ENCODE measurements around the gene MBNL1. TPM values are rescaled to one million over a fixed set of nuclear protein-coding genes. Genes with fewer than 3 reads are reported as not detected.

The MBNL1 gene
- polyA plus RNA-seq, 1 donor from 2014 or later: 12.7 TPM

- Histone ChIP-seq H4K20me1 (ENCODE audit: insufficient read depth) (no peaks in the 10 kb centered on the region), H3K9me2 (ENCODE audit: insufficient read depth, low read length) (no peaks in the 10 kb centered on the region), H3K27ac (ENCODE audit: low read length) (no peak overlapping the region), H3K9ac (ENCODE audit: low read length) (no peak overlapping the region), H3K4me2 (ENCODE audit: low read length) (no peak overlapping the region), H3K4me3 (ENCODE audit: low read length) (no peak overlapping the region), H2AFZ (ENCODE audit: low read depth, low read length) (no peak overlapping the region), H3K27me3 (ENCODE audit: insufficient read depth, low read depth, low read length) (no peaks in the 10 kb centered on the region), H3K79me2 (replicated peaks; ENCODE audit: insufficient read depth, low read length) (peaks cover 6% of the 10 kb centered on the region), H3K9me3 (ENCODE audit: low read length) (no peaks in the 10 kb centered on the region), H3F3A (ENCODE audit: insufficient read depth, low read length, poor library complexity, severe bottlenecking) (no peaks in the 10 kb centered on the region), H3K36me3 (ENCODE audit: insufficient read depth, low read length) (no peaks in the 10 kb centered on the region)
- TF ChIP-seq SMC3 (conservative IDR thresholded peaks at IDR 0.05; ENCODE audit: poor library complexity) (no peak), MXI1 (conservative IDR thresholded peaks at IDR 0.05; ENCODE audit: poor library complexity, severe bottlenecking) (no peak), POLR2AphosphoS5 (IDR thresholded peaks at IDR 0.05) (no peak), RAD21 (conservative IDR thresholded peaks at IDR 0.05) (no peak), TAF1 (IDR thresholded peaks at IDR 0.05; ENCODE audit: low read depth) (no peak), EP300 (conservative IDR thresholded peaks at IDR 0.05; ENCODE audit: poor library complexity, severe bottlenecking) (no peak)
- TF ChIP-seq, protein P1, sequence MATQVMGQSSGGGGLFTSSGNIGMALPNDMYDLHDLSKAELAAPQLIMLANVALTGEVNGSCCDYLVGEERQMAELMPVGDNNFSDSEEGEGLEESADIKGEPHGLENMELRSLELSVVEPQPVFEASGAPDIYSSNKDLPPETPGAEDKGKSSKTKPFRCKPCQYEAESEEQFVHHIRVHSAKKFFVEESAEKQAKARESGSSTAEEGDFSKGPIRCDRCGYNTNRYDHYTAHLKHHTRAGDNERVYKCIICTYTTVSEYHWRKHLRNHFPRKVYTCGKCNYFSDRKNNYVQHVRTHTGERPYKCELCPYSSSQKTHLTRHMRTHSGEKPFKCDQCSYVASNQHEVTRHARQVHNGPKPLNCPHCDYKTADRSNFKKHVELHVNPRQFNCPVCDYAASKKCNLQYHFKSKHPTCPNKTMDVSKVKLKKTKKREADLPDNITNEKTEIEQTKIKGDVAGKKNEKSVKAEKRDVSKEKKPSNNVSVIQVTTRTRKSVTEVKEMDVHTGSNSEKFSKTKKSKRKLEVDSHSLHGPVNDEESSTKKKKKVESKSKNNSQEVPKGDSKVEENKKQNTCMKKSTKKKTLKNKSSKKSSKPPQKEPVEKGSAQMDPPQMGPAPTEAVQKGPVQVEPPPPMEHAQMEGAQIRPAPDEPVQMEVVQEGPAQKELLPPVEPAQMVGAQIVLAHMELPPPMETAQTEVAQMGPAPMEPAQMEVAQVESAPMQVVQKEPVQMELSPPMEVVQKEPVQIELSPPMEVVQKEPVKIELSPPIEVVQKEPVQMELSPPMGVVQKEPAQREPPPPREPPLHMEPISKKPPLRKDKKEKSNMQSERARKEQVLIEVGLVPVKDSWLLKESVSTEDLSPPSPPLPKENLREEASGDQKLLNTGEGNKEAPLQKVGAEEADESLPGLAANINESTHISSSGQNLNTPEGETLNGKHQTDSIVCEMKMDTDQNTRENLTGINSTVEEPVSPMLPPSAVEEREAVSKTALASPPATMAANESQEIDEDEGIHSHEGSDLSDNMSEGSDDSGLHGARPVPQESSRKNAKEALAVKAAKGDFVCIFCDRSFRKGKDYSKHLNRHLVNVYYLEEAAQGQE (IDR thresholded peaks at IDR 0.05; ENCODE audit: borderline replicate concordance): no peak
Measured at GRCh38 chr3:152346740-152347139, 78.0 kb downstream of the MBNL1 start.

- TF ChIP-seq RAD21 (conservative IDR thresholded peaks at IDR 0.05): no peak
- TF ChIP-seq POLR2AphosphoS5 (IDR thresholded peaks at IDR 0.05): no peak
- TF ChIP-seq EZH2 (IDR thresholded peaks at IDR 0.05; ENCODE audit: borderline replicate concordance, insufficient read depth, low read length, poor library complexity, severe bottlenecking): no peak
- TF ChIP-seq MXI1 (conservative IDR thresholded peaks at IDR 0.05; ENCODE audit: poor library complexity, severe bottlenecking): no peak
- no peak for TF ChIP-seq CTCF (IDR thresholded peaks at IDR 0.05; ENCODE audit: poor library complexity, severe bottlenecking)
- TF ChIP-seq TAF1 (IDR thresholded peaks at IDR 0.05; ENCODE audit: low read depth): no peak
- TF ChIP-seq SMC3 (conservative IDR thresholded peaks at IDR 0.05; ENCODE audit: poor library complexity): no peak
- Histone ChIP-seq H3K36me3 (ENCODE audit: insufficient read depth, low read length) (no peaks in the 10 kb centered on the region), H3K9ac (ENCODE audit: low read length) (no peak overlapping the region), H3K27me3 (ENCODE audit: insufficient read depth, low read depth, low read length) (no peaks in the 10 kb centered on the region), H3K27ac (ENCODE audit: low read length) (no peak overlapping the region), H3K79me2 (replicated peaks; ENCODE audit: insufficient read depth, low read length) (peaks cover 12% of the 10 kb centered on the region), H3F3A (ENCODE audit: insufficient read depth, low read length, poor library complexity, severe bottlenecking) (no peaks in the 10 kb centered on the region), H3K4me3 (ENCODE audit: low read length) (no peak overlapping the region), H2AFZ (ENCODE audit: low read depth, low read length) (no peak overlapping the region), H3K9me3 (ENCODE audit: low read length) (no peaks in the 10 kb centered on the region), H4K20me1 (ENCODE audit: insufficient read depth) (no peaks in the 10 kb centered on the region), H3K4me2 (ENCODE audit: low read length) (no peak overlapping the region), H3K9me2 (ENCODE audit: insufficient read depth, low read length) (no peaks in the 10 kb centered on the region)
Measured at GRCh38 chr3:152348436-152349177, 79.9 kb downstream of the MBNL1 start.

Data from neural cell (in vitro differentiated cells).